Superior temporal gyrus (tissue), 1 donor: ENCODE results near the gene RNF223.
A peak's percentile ranks its signal among the peaks of the same experiment; 100 is the strongest.
"Not testable (repeated sequence)": the region's sequence is repeated elsewhere in the genome, so short reads cannot be mapped to it uniquely, and the experiment has no call there.

Experiments
- DNase-seq: peaks from one replicate; pipeline ENCODE4 v3.0.0-alpha.2; 2016; ENCODE audit errors: extremely low spot score

The RNF223 gene

GRCh38 chr1:1072849-1073742, 1.0 kb downstream of the RNF223 start:
- no peak for DNase-seq

DNA sequence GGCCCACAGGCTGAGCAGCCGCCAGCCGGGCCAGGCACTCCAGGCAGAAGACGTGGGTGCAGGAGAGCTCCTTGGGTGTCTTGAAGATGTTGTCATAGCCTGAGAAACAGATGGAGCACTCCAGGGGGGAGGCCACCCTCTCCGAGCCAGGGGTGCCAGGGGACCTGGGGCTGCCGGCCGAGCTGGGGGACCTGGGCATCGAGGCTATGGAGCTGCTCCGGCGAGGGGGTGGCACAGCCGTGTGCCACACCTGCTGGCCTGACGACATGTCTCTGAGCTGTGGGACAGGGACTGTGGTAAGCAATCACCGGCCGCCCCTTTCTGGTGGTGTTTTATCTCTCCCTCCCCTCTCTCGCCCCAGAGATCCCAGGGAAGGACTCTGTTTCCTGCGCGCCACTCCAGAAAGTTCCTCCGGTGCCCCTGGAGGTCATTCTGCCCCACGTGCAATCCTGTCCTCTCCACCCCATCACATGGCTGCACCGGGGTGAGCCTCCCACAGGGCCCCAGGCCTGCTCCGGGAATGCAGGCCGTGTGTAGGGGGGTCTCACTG, 1.7 kb downstream of the RNF223 start:
- no peak for DNase-seq

DNA sequence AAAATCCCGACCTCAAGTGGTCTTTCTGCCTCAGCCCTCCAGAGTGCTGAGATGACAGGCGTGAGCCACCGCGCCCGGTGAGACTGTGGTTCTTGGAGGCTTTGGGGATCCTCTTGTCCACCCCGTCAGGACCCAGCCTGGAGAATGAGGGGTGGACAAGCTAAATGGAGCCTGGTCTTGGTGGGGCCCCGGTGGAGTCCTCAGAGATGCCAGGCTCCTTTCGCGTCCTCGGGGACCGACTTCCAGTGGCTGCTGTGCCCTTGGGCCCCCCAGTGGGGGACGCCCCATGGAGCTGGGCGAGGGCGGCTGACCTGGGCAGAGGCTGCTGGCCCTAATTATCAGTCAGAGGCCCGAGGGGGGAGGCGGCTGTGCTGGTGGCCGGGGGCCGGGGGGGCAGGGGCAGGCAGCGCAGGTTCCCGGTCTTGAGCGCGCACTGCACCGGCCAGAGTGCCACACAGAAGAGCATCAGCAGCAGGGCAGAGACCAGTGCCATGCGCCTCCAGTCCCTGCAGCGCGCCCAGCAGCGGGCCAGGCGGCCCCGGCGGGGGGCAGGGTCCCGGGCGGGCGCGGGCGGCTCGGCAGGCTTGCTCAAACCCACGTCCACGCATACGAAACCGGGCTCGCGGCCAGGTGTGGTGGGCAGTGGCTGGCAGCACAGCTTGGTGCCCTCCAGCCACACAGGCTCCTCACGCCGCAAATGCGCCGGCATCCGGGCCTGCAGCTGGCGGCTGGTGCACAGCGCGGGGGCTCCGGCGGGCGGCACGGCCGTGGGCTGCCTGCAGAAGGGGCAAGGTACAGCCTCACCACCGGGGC, 2.4 kb downstream of the RNF223 start:
- DNase-seq, result no peak

DNA sequence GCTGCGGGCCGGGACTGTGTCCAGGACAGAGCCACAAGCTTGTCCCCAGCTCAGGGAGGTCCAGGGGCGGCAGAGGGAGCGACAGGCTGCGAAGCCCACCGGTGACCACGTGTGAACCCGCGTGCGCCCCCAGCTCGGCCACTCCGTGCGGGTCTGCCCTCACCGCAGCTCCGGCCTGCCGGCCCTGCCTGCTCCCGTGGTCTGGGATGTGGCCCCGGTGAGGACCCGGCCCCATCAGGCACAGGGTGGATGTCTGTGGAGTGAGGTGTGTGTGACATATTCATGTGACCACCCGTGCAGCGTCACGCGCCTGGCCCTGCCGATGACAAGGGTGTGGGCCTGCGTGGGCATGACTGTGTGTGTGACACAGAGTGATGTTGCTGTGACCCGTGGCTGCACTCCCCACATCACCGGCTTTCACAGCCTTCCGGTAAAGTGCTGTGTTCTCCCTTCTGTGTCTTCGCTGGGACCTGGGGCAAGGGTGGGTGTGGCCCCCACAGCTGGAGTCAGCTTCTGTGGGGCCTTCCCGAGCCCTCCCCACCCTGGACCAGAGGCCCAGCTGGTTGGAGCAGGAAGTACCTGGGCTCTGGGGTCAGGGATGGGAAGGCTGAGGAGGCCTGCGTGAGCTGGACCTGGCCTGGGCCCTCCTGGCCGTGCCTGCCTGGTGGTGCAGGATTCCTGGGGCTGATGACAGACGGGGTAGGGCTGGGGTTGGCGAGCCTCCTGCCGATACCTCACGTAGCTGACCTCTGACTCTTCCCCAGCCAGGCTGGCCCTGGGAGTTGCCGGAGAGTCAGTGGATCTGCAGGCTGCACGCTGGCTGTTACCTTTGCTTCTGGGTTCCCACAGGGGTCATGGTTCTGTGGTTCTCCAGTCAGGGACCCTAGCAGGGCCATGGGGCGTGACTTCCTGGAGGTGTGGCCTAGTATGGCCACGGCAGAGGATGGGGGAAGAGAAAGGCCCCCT, 4.1 kb downstream of the RNF223 start:
- DNase-seq, result no peak

DNA sequence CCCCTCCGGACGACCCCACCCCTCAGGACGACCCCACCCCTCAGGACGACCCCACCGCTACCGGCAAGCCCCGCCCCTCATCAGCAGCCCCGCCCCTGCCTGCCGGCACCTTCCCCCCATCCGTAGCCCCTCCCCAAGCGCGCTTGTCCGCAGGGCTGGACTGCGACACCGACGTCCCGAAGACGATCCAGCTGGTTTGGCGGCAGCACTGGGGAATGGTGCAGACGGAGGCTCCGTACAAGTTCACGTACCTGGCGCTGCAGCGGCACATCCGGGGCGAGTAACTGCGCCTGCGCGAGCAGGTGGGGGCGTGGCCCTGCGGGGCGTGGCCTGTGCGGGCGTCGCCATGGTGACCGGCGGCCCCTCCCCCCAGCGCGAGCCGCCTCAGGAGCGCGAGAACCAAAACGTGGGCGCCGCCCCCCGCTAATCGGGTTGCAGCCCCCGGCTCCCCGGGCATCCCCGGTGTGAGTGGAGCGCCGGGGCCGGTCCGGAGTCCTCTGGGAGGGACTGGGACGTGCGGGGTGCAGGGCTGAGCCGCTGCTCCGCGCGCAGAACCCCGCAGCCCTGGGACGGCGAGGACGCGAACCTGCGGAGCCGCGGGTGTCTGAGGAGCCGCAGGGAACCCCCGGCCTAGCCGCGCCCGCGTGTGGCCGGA, 4.9 kb downstream of the RNF223 start:
- DNase-seq, result peak; percentile 24

GRCh38 chr1:1068517-1069055, 5.5 kb downstream of the RNF223 start:
- DNase-seq, result no peak

DNA sequence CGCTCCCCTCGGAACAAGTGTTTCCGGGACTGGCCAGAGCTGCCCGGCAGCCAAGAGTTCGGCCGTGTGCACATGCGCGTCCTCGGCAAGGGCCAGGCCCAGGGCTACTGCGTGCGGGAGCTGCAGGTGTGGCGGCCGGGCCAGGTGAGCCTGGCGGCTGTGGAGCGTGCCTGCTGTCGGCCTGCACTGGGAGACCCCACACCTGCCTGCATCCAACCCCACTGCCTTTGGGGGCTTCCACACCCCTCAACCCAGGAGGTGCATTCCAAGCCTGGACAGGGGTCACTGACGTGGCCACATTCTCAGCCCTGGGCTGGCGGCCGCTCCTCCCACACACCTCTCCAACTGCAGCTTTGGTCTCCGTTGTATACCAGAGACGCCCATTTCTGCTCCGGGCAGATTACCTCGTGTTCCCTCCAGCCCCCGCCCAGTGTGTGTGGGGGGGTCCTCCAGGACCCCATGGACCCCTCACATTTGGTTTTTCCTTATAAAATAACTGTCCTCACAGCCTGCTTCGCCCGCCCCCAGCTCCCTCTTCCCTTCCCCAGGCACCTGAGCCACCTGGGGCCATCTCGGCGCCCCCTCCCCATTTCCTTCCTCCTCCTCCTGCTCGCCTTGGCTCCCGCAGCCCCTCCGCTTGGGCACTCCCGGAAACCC, 6.1 kb downstream of the RNF223 start:
- no peak for DNase-seq

DNA sequence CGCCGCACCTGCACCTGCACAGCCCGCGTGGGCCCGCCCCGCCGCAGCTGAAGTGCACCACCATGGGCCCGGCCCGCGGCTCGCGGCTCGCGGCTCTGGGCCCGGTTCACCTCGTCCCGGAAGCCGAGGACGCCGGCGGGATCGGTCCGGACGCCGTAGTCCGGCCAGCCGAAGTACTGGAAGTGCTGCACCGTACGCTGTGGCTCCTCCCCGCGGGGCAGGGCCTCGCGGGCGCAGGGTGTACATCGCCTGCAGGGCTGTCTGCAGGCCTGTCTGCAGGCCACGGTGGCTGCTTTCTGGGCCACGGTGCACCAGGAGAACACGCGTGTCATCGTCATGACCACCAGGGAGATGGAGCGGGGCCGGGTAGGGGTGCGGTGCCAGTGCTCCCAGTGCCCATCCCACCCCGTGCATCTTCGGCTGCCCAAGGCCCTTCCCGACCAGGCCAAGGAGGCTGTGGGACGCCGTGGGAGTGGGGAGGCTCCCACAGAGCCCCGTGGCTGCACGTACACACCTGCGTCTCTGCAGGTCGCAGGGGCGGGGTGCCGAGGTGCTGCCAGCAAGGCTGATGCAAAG, 6.7 kb downstream of the RNF223 start:
- DNase-seq, result no peak

DNA sequence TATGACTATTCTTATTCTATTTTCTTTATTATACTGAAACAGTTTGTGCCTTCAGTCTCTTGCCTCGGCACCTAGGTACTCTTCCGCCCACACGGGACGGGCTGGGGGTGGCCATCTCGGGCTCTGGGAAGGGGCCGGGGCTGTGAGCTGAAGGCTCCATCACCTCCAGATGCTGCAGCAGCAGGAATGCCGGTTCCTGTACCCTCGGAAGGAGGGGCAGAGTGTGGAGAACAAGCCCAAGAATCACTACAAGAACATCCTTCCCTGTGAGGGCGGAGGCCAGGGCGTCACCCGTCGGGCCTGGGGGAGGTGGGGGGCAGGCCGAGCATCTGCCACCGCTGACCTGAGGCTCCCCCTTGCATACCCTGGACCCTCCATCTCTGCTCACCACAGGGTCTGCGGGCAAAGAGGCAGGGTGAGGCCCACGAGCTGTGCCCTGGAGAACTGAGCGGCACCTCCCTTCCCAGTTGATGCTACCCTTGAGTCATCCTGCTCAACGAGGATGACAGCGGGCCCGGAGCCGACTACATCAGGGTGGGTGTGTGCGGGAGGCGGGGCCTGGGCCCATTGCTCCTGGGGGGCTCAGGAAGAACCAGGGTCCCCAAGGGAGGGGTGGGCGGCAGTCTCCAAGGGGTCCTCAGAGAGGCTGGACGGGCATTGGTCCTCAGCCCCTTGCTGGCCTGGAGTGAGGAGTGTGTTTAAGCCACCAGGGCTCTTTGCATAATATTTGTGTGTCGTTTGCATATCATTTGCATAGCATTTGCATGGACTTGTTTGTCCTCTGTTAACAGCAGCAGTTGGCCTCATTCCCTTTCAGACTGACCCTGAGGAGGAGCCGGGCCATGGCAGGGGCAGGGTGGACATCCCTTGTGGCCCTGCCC, 7.5 kb downstream of the RNF223 start:
- DNase-seq, result no peak

- not testable (repeated sequence) for DNase-seq
Measured at GRCh38 chr1:1065940-1066304, 8.2 kb downstream of the RNF223 start.

DNA sequence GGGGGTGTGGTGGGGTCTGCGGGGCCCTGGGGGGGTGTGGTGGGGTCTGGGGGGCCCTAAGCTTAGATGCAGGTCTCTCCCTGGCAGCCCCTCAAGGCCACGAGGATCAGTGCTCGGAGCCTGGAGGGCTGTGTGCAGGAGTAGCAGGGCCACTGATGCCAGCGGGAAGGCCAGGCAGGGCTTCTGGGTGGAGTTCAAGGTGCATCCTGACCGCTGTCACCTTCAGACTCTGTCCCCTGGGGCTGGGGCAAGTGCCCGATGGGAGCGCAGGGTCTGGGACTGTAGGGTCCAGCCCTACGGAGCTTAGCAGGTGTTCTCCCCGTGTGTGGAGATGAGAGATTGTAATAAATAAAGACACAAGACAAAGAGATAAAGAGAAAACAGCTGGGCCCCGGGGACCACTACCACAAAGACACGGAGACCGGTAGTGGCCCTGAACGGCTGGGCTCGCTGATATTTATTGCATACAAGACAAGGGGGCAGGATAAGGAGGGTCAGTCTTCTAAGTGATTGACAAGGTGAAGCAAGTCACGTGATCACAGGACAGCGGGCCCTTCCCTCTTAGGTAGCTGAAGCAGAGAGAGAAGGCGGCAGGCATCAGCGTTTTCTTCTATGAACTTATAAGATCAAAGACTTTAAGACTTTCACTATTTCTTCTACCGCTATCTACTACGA, 8.7 kb downstream of the RNF223 start:
- no peak for DNase-seq

DNA sequence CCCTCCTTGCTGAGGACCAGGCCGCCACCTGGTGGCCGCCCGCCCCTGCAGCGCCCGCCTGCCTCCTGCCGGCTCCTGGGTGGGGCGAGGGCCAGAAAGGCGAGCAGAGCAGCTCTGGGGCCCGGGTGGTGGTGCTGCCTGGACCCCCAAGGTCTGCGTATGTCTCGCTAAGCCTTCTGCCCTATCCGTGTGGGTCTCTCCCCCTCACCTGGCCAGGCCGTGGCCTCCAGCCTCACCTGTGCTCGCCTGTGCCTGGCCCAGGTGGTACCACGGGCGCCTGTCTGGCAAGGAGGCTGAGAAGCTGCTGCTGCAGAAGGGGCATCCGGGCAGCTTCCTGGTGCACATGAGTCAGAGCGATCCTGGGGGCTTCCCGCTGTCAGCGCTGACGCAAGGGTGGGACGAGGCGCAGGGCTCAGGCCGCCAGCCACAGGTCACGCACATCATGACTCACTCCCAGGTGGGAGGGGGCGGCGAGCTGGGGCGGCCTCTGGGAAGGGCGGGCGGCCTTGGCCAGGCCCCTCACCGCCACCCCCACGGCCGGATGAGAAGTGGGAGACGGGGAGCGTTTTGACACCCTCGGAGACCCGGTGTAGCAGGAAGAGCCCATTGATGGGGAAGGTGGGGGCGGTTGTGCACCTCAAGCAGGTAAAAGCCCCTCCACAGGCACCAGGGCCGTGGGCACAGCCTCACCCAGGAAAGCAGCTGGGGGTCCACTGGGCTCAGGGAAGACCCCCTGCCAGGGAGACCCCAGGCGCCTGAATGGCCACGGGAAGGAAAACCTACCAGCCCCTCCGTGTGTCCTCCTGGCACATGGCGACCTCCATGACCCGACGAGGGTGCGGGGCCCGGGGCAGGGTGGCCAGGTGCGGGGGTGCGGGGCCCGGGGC, 9.9 kb downstream of the RNF223 start:
- no peak for DNase-seq

DNA sequence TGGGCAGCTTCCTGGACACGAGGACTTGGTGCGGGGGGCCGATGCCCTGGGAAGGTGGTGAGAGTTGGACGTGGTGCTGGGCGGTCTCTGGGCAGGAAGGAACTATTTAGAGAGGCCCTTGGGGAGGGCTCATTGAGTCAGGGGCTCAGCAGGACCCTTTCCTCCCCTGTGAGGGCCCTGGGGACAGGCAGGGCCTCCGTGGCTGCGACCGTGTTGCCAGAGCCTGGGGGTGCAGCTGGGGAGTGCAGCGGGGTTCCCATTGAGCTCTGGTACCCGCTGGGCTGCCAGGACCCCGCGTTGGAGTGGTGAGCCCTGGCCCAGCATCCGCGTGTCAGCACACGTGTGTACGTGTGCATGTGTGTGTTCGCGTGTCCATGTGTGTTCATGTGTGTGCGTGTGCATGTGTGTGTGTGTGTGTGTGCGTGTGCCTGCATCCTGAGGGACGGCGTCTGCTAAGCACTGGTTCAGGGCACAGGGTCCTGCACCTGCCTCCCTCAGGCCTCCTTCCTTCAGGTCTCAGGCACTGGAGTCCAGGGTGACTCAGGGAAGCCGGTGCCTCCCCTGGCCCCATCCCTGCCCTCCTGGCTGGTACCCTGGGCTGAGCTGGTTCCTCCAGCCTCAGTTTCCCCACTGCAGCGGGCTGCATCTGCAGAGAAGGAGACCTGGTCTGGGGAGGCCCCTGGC, 10.7 kb downstream of the RNF223 start:
- no peak for DNase-seq

GRCh38 chr1:1062348-1063163, 11.6 kb downstream of the RNF223 start:
- DNase-seq, result no peak

- no peak for DNase-seq
Measured at GRCh38 chr1:1061682-1062345, 12.3 kb downstream of the RNF223 start.
